Adrenal gland (tissue), 5 donors: Measurements from ENCODE around the gene RPS6KA2.
"Not testable (repeated sequence)": the region's sequence is repeated elsewhere in the genome, so short reads cannot be mapped to it uniquely, and the experiment has no call there.

Experiments used
- POLR2A ChIP-seq, 2 donors: fragments of 450-650 bp; IDR thresholded peaks; one replicate each; pipeline ENCODE4 v1.6.1; 2017; ENCODE audit warnings: antibody characterized with exemption in 2 of 2, mild to moderate bottlenecking in 2 of 2, moderate library complexity in 1 of 2
- TF ChIP-seq, protein P1 (sequence below), 6 experiments: fragments of 450-650 bp in 4 of 6; fragments of 200-600 bp in 2 of 6; sonication (generic) in 1 of 6; IDR thresholded peaks; 1 replicate in 5 of 6; 2 replicates in 1 of 6; pipeline versions ENCODE4 v1.5.1 to v1.8.0; 2016 to 2021; ENCODE audit warnings: antibody characterized with exemption in 6 of 6, mild to moderate bottlenecking in 2 of 6, moderate library complexity in 1 of 6
- donor health status: DM: no; HTN: no; CAD: no.

DNA sequence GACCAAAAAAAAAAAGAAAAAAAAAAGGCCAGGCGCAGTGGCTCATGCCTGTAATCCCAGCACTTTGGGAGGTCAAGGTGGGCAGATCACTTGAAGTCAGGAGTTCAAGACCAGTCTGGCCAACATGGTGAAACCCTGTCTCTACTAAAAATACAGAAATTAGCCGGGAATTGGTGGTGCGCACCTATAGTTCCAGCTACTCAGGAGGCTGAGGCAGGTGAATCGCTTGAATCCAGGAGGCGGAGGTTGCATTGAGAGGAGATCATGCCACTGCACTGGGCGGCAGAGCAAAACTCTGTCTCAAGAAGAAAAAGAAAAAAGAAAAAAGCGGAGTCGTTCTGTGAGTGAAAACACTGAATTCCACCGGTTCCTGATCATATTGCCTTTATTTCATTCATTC is 240.0 kb downstream of the RPS6KA2 start:
- TF ChIP-seq, protein P1, sequence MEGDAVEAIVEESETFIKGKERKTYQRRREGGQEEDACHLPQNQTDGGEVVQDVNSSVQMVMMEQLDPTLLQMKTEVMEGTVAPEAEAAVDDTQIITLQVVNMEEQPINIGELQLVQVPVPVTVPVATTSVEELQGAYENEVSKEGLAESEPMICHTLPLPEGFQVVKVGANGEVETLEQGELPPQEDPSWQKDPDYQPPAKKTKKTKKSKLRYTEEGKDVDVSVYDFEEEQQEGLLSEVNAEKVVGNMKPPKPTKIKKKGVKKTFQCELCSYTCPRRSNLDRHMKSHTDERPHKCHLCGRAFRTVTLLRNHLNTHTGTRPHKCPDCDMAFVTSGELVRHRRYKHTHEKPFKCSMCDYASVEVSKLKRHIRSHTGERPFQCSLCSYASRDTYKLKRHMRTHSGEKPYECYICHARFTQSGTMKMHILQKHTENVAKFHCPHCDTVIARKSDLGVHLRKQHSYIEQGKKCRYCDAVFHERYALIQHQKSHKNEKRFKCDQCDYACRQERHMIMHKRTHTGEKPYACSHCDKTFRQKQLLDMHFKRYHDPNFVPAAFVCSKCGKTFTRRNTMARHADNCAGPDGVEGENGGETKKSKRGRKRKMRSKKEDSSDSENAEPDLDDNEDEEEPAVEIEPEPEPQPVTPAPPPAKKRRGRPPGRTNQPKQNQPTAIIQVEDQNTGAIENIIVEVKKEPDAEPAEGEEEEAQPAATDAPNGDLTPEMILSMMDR (IDR thresholded peaks at IDR 0.05) = not testable (repeated sequence)
- not testable (repeated sequence) for TF ChIP-seq POLR2A (IDR thresholded peaks at IDR 0.05)
